HCT116 (cell line): ENCODE measurements around the gene TLE3. TPM values are rescaled to one million over a fixed set of nuclear protein-coding genes. Genes with fewer than 3 reads are reported as not detected.

Experiments used
- ATAC-seq: fragments of 200-7000 bp; cut with Tn5 transposase; 2 replicates; pipeline ENCODE4 v1.9.1; 2020; ENCODE audit warnings: mild to moderate bottlenecking, moderate library complexity
- BruUV-seq: library from RNA; stranded (reverse); fragments of 400-500 nt; replicated peaks from 2 replicates; lab custom pipeline; 2021; lab: Mats Ljungman, UMichigan
- CTCF ChIA-PET: fragments of 300-600 bp; sonication (Branson Sonifier 250); formaldehyde crosslinking; loops from one replicate; lab custom pipeline; 2021; ENCODE audit warnings: antibody characterized with exemption; lab: Charles Lee
- POLR2A ChIA-PET: fragments of 300-600, 350-600 bp; sonication (Branson Sonifier 250); formaldehyde crosslinking; loops from one replicate; lab custom pipeline; 2021; ENCODE audit warnings: antibody characterized with exemption; lab: Charles Lee
- RAD21 ChIA-PET, 2 experiments: fragments of 300-600 bp; sonication (Branson Sonifier 250); formaldehyde crosslinking; loops; one replicate each; lab custom pipeline; 2023; ENCODE audit warnings: low total read pairs in 2 of 2; ENCODE audit not compliant: uncharacterized antibody in 2 of 2, unreplicated experiment in 2 of 2, low non-redundant PET in 1 of 2; lab: Charles Lee
- DNase-seq: peaks from one replicate; pipeline ENCODE4 v3.0.0-alpha.2; 2010; ENCODE audit warnings: low read depth, low spot score
- H2AFZ ChIP-seq: fragments of 200-600 bp; shearing (Covaris generic), sonication (generic); 2 replicates; pipeline ENCODE4 v1.6.1; 2017; ENCODE audit warnings: low read depth, mixed run types, mixed read lengths, antibody characterized with exemption, low read length; ENCODE audit not compliant: poor library complexity, severe bottlenecking
- H3K27ac ChIP-seq: 2 replicates; pipeline ENCODE4 v1.5.1; 2012; ENCODE audit warnings: low read depth, low read length
- H3K27me3 ChIP-seq: fragments of 200-600 bp; sonication (generic); 2 replicates; pipeline ENCODE4 v1.6.1; 2016; ENCODE audit warnings: mixed run types, low read length, mixed read lengths; ENCODE audit not compliant: insufficient read depth
- H3K36me3 ChIP-seq, 2 experiments: fragments of 200-500 bp in 1 of 2; fragments of 200-600 bp in 1 of 2; sonication (Bioruptor generic) in 1 of 2; sonication (generic) in 1 of 2; 2 replicates each; pipeline versions ENCODE4 v1.5.1 to v1.6.1; 2014 to 2016; ENCODE audit warnings: low read length in 2 of 2, inconsistent platforms in 1 of 2, mixed read lengths in 1 of 2, mixed run types in 1 of 2; ENCODE audit not compliant: insufficient read depth in 2 of 2, control insufficient read depth in 1 of 2
- H3K4me1 ChIP-seq, 2 experiments: fragments of 200-600 bp in 1 of 2; sonication (generic) in 1 of 2; 2 replicates each; pipeline versions ENCODE4 v1.5.1 to v1.6.1; 2012 to 2017; ENCODE audit warnings: low read length in 2 of 2, inconsistent platforms in 1 of 2, mild to moderate bottlenecking in 1 of 2, mixed read lengths in 1 of 2, mixed run types in 1 of 2, moderate library complexity in 1 of 2; ENCODE audit not compliant: insufficient read depth in 2 of 2, control insufficient read depth in 1 of 2
- H3K4me2 ChIP-seq: fragments of 200-600 bp; sonication (generic); 2 replicates; pipeline ENCODE4 v1.6.1; 2017; ENCODE audit warnings: mixed run types, low read length, mixed read lengths
- H3K4me3 ChIP-seq, 2 experiments: fragments of 200-600 bp in 1 of 2; sonication (generic) in 1 of 2; replicated peaks in 1 of 2; 2 replicates each; pipeline ENCODE4 v1.5.1; 2011 to 2016; ENCODE audit warnings: low read length in 2 of 2, control low read depth in 1 of 2, low read depth in 1 of 2, mild to moderate bottlenecking in 1 of 2, mixed read lengths in 1 of 2, mixed run types in 1 of 2
- H3K79me2 ChIP-seq: fragments of 200-600 bp; sonication (generic); 2 replicates; pipeline ENCODE4 v1.6.1; 2017; ENCODE audit warnings: mild to moderate bottlenecking, mixed run types, low read length, moderate library complexity, mixed read lengths; ENCODE audit not compliant: insufficient read depth
- H3K9ac ChIP-seq: fragments of 200-600 bp; sonication (generic); 2 replicates; pipeline ENCODE4 v1.6.1; 2016; ENCODE audit warnings: low read length, mixed read lengths
- H3K9me2 ChIP-seq: fragments of 200-600 bp; sonication (generic), shearing (Covaris generic); 2 replicates; pipeline ENCODE4 v1.6.1; 2017; ENCODE audit warnings: mixed run types, mild to moderate bottlenecking, moderate library complexity; ENCODE audit not compliant: insufficient read depth
- H3K9me3 ChIP-seq, 2 experiments: fragments of 200-500 bp in 1 of 2; fragments of 200-600 bp in 1 of 2; sonication (Bioruptor generic) in 1 of 2; sonication (generic) in 1 of 2; 2 replicates each; pipeline ENCODE4 v1.6.1; 2014 to 2017; ENCODE audit warnings: low read length in 2 of 2, mixed read lengths in 2 of 2, inconsistent platforms in 1 of 2, low read depth in 1 of 2, mild to moderate bottlenecking in 1 of 2, mixed run types in 1 of 2, moderate library complexity in 1 of 2; ENCODE audit not compliant: control insufficient read depth in 1 of 2, insufficient read depth in 1 of 2
- H4K20me1 ChIP-seq: fragments of 200-600 bp; sonication (generic), shearing (Covaris generic); 2 replicates; pipeline ENCODE4 v1.6.1; 2017; ENCODE audit warnings: mixed run types, mild to moderate bottlenecking, moderate library complexity; ENCODE audit not compliant: insufficient read depth
- ATF3 ChIP-seq: IDR thresholded peaks from 2 replicates; pipeline ENCODE4 v1.6.1; 2012
- CBX3 ChIP-seq: IDR thresholded peaks from 2 replicates; pipeline ENCODE4 v1.6.1; 2012; ENCODE audit warnings: low read depth
- CEBPB ChIP-seq: IDR thresholded peaks from 2 replicates; pipeline ENCODE4 v1.6.1; 2012; ENCODE audit warnings: low read depth
- ELF1 ChIP-seq: IDR thresholded peaks from 2 replicates; pipeline ENCODE4 v1.6.1; 2012; ENCODE audit warnings: low read depth, borderline replicate concordance
- EZH2 ChIP-seq: fragments of 200-600 bp; sonication (generic); IDR thresholded peaks from 2 replicates; pipeline ENCODE4 v1.6.1; 2017; ENCODE audit warnings: antibody characterized with exemption, mixed run types
- EZH2phosphoT487 ChIP-seq: fragments of 200-600 bp; IDR thresholded peaks from 2 replicates; pipeline ENCODE4 v1.6.1; 2018; ENCODE audit warnings: antibody characterized with exemption, borderline replicate concordance
- FOSL1 ChIP-seq: IDR thresholded peaks from 2 replicates; pipeline ENCODE4 v1.6.1; 2012; ENCODE audit warnings: low read depth
- JUND ChIP-seq: IDR thresholded peaks from 2 replicates; pipeline ENCODE4 v1.6.1; 2012
- MAX ChIP-seq: IDR thresholded peaks from 2 replicates; pipeline ENCODE4 v1.6.1; 2012
- POLR2A ChIP-seq: IDR thresholded peaks from 2 replicates; pipeline ENCODE4 v1.7.0; 2011; ENCODE audit warnings: borderline replicate concordance; ENCODE audit not compliant: insufficient read depth, insufficient read length; ENCODE audit errors: extremely low read depth
- POLR2AphosphoS5 ChIP-seq: IDR thresholded peaks from 2 replicates; pipeline ENCODE4 v1.6.1; 2011; ENCODE audit warnings: mild to moderate bottlenecking, low read depth, low read length, moderate library complexity
- RAD21 ChIP-seq: IDR thresholded peaks from 2 replicates; pipeline ENCODE4 v1.6.1; 2012; ENCODE audit warnings: low read depth, mild to moderate bottlenecking
- SIN3A ChIP-seq: IDR thresholded peaks from 2 replicates; pipeline ENCODE4 v1.6.1; 2012; ENCODE audit warnings: low read depth
- SRF ChIP-seq: IDR thresholded peaks from 2 replicates; pipeline ENCODE4 v1.6.1; 2012; ENCODE audit warnings: low read depth
- TCF7L2 ChIP-seq: IDR thresholded peaks from 2 replicates; pipeline ENCODE4 v1.7.0; 2011; ENCODE audit warnings: borderline replicate concordance, inconsistent platforms; ENCODE audit not compliant: insufficient read depth, insufficient read length; ENCODE audit errors: extremely low read depth
- YY1 ChIP-seq: IDR thresholded peaks from 2 replicates; pipeline ENCODE4 v1.6.1; 2011; ENCODE audit warnings: low read length, low read depth, moderate library complexity, mild to moderate bottlenecking; ENCODE audit not compliant: insufficient replicate concordance; ENCODE audit errors: extremely low read depth
- ZBTB33 ChIP-seq: IDR thresholded peaks from 2 replicates; pipeline ENCODE4 v1.6.1; 2011; ENCODE audit warnings: mild to moderate bottlenecking, low read length, moderate library complexity; ENCODE audit not compliant: insufficient replicate concordance; ENCODE audit errors: extremely low read depth
- ZFX ChIP-seq: fragments of 450-650 bp; IDR thresholded peaks from 2 replicates; pipeline ENCODE4 v1.6.1; 2017
- ZNF274 ChIP-seq: fragments of 200-500 bp; sonication (Bioruptor generic); IDR thresholded peaks from 2 replicates; pipeline ENCODE4 v1.6.1; 2014; ENCODE audit warnings: mild to moderate bottlenecking, low read depth, low read length, inconsistent platforms
- intact Hi-C: fragments of 100-400 bp; cut with micrococcal nuclease; formaldehyde crosslinking; loops from 2 replicates; pipeline ENCODE4 v1.10.0; 2022
- total RNA-seq: library from RNA; stranded (reverse); gene quantifications from one replicate; pipeline ENCODE4 v1.2.1, GENCODE V29; 2021; ENCODE audit not compliant: unreplicated experiment
- TF ChIP-seq, protein P1 (sequence below): IDR thresholded peaks from 2 replicates; pipeline ENCODE4 v1.6.1; 2012; ENCODE audit warnings: low read depth

The TLE3 gene
- total RNA-seq, 1 experiment from 2014 or later, result 53.9 TPM

DNA sequence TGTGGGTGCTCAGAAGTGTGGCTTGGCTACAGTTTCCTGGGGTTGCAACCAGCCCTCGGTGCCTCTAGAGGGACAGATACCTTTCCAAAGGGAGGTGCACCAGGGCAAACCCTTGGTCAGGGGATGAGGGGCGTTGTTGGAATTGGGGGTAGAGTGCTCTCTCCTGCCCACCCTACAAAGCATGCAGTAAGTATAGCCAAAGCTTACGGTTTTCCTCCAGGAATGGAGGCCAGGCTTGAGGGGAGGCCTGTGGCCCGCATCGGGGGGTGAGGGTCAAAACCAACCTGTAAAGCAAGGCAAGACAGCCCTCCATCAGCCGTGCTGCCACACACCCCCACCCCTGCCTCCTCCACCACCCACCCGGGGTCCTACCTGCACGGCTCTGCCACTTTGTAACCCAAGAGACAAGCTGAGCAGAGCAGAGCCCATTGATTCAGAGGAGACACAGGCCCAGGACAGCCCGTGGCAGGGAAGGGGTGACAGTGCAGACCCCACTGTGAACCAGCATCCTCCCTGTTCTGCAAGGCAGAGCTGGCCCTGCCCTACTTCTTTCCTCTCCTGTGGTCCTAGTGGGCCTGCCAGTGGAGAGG, 41.5 kb downstream of the TLE3 start:
- H3K9me3 ChIP-seq, result no peaks in the 10 kb centered on the region
- no peak for TF ChIP-seq EZH2phosphoT487
- TF ChIP-seq CBX3, result no peak
- no peak for TF ChIP-seq JUND
- no peak for TF ChIP-seq SIN3A
- no peak for TF ChIP-seq FOSL1
- TF ChIP-seq ZNF274, result no peak
- no peak for TF ChIP-seq RAD21
- TF ChIP-seq MAX, result no peak
- TF ChIP-seq POLR2A, result no peak
- no peak for TF ChIP-seq YY1
- TF ChIP-seq SRF, result no peak
- no peak for TF ChIP-seq ATF3
- no peak for TF ChIP-seq TCF7L2
- TF ChIP-seq CEBPB, result no peak
- no peak for TF ChIP-seq ZBTB33
- TF ChIP-seq EZH2, result no peak
- no peak for TF ChIP-seq ZFX
- TF ChIP-seq ELF1, result no peak
- no peak for TF ChIP-seq POLR2AphosphoS5
- TF ChIP-seq, protein P1, sequence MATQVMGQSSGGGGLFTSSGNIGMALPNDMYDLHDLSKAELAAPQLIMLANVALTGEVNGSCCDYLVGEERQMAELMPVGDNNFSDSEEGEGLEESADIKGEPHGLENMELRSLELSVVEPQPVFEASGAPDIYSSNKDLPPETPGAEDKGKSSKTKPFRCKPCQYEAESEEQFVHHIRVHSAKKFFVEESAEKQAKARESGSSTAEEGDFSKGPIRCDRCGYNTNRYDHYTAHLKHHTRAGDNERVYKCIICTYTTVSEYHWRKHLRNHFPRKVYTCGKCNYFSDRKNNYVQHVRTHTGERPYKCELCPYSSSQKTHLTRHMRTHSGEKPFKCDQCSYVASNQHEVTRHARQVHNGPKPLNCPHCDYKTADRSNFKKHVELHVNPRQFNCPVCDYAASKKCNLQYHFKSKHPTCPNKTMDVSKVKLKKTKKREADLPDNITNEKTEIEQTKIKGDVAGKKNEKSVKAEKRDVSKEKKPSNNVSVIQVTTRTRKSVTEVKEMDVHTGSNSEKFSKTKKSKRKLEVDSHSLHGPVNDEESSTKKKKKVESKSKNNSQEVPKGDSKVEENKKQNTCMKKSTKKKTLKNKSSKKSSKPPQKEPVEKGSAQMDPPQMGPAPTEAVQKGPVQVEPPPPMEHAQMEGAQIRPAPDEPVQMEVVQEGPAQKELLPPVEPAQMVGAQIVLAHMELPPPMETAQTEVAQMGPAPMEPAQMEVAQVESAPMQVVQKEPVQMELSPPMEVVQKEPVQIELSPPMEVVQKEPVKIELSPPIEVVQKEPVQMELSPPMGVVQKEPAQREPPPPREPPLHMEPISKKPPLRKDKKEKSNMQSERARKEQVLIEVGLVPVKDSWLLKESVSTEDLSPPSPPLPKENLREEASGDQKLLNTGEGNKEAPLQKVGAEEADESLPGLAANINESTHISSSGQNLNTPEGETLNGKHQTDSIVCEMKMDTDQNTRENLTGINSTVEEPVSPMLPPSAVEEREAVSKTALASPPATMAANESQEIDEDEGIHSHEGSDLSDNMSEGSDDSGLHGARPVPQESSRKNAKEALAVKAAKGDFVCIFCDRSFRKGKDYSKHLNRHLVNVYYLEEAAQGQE, result no peak
- H3K27me3 ChIP-seq, result no peaks in the 10 kb centered on the region
- H4K20me1 ChIP-seq, result no peaks in the 10 kb centered on the region
- no peaks in the 10 kb centered on the region for H3K4me1 ChIP-seq
- ATAC-seq, result no peak
- no peak overlapping the region for H3K4me3 ChIP-seq
- no peak overlapping the region for H3K27ac ChIP-seq
- intact Hi-C loops, result no loop called here
- RAD21 ChIA-PET, result no interaction called here
- POLR2A ChIA-PET, result no interaction called here
- H2AFZ ChIP-seq, result no peak overlapping the region
- H3K36me3 ChIP-seq, result peaks cover 23 to 43% of the 10 kb centered on the region in 2 experiments; a peak in 3 of 4 replicates
- no peak for DNase-seq
- BruUV-seq, result no TSS peak
- no peaks in the 10 kb centered on the region for H3K9me2 ChIP-seq
- no peaks in the 10 kb centered on the region for H3K79me2 ChIP-seq
- CTCF ChIA-PET, result no interaction called here
- H3K4me2 ChIP-seq, result no peak overlapping the region
- H3K9ac ChIP-seq, result no peak overlapping the region
